ENCODE results near the gene MDH2. TPM values are rescaled to one million over a fixed set of nuclear protein-coding genes. Genes with fewer than 3 reads are reported as not detected.
A peak's percentile ranks its signal among the peaks of the same experiment; 100 is the strongest.
"Not testable (repeated sequence)": the region's sequence is repeated elsewhere in the genome, so short reads cannot be mapped to it uniquely, and the experiment has no call there.

The MDH2 gene
- total RNA-seq, 4 donors from 2014 or later = 70.8 to 119 (median 95.2) TPM

GRCh38 chr7:76106893-76107292 lies 59.0 kb downstream of the MDH2 start:
- intact Hi-C loops (cut with DNase I) = no loop called here
- DNase-seq = no peak

DNA sequence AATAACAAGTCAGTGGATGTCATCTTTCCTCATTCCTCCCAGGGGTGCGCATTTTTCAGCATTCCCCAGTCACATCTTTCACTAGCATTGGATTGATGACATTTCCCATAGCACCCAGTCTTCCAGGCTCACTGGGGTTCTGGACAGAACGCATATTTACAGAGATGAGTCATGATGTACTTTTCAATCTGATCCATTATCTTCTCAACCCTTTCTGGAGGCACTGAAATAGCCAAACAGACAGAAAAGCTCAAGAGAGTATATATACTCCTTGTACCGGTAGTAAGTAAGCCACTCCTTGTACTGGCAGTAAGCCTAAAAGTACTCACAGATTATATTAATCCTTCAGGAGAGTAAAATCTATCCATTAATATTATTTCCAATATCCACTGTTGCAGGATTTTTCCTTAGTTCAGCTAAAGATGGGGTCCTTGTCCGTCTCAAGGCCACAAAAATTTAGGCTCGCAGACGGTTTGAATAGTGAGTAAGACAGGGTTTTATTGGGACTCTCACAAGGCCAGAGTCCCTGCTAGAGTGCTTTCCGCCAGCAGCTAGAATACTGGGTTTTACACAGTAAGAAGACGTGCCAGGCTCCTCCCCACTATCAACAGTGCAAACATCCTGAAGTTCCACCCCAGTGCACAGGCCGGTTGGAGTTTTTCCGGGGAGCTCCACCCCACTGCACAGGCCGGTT lies 60.8 kb downstream of the MDH2 start:
- WGBS, 2 donors = 31 to 37% methylated on average over 11 of the region's 11 CpGs
- peak overlapping the region; percentile 72 to 82 (median 78) for H3K27ac ChIP-seq
- peak; percentile 90 to 93 for DNase-seq

More at GRCh38 chr7:76106893-76107292, 59.0 kb downstream of the MDH2 start:
- 86 to 90% methylated on average over 5 of the region's 5 CpGs for WGBS, 2 donors
- no peaks in the 10 kb centered on the region for H3K9me3 ChIP-seq
- peak overlapping the region in 1 of 3 donors; percentile 82 for H3K27ac ChIP-seq
- H3K4me3 ChIP-seq (replicated peaks in 1 of 3) = no peak overlapping the region
- H3K4me1 ChIP-seq = peaks cover 12 to 19% of the 10 kb centered on the region in 2 donors
- H3K27me3 ChIP-seq = no peaks in the 10 kb centered on the region
- no peak for TF ChIP-seq POLR2A (IDR thresholded peaks at IDR 0.05)
- TF ChIP-seq CTCF (IDR thresholded peaks at IDR 0.05) = no peak
- no peaks in the 10 kb centered on the region for H3K36me3 ChIP-seq

DNA sequence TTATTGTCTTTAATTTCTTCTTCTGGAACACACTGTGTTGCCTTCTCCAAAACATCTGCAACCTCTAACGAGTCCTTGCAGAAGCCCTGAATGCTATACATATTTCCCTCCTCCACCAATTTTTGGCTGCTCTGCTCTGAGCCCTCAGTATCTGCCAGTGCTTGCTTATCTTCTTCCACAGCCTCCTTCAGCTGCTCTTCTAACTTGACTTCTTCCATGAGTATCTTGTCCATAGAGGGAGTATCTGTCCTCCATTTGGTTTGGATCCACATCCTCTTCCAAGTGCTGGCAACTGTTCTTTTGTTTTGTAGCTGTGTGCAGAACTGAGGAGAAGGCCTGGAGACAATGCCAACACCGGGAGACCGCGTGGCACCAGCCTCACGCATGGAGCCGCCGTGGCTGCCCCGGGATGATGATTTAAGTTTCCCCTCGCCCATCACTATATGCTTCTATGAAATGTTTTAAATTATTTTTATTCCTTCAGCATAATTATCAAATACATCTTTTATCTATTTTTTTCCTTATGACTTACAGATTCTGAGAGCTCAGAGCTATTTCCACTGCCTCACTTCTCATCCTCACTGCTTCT lies 65.2 kb downstream of the MDH2 start:
- H3K27ac ChIP-seq; H3K9me3 ChIP-seq; H3K4me3 ChIP-seq (replicated peaks in 1 of 3); H3K36me3 ChIP-seq; H3K27me3 ChIP-seq; intact Hi-C loops (cut with DNase I); DNase-seq: not testable (repeated sequence)
- WGBS, 2 donors = 88 to 90% methylated on average over 9 of the region's 9 CpGs
- peaks cover 10 to 16% of the 10 kb centered on the region in 2 donors for H3K4me1 ChIP-seq

More for the DNA sequence above, 60.8 kb downstream of the MDH2 start:
- no peaks in the 10 kb centered on the region for H3K36me3 ChIP-seq
- H3K4me3 ChIP-seq (replicated peaks in 1 of 3) = no peak overlapping the region
- H3K9me3 ChIP-seq = no peaks in the 10 kb centered on the region
- TF ChIP-seq CTCF (IDR thresholded peaks at IDR 0.05) (no peak), POLR2A (IDR thresholded peaks at IDR 0.05) (peak in 1 of 2 donors; percentile 29)
- H3K4me1 ChIP-seq = peaks cover 15 to 25% of the 10 kb centered on the region in 2 donors
- intact Hi-C loops (cut with DNase I) = no loop called here
- no peaks in the 10 kb centered on the region for H3K27me3 ChIP-seq

GRCh38 chr7:76114742-76115141 lies 66.8 kb downstream of the MDH2 start:
- DNase-seq; H3K36me3 ChIP-seq; H3K27ac ChIP-seq; H3K4me1 ChIP-seq; H3K4me3 ChIP-seq (replicated peaks in 1 of 3); H3K9me3 ChIP-seq; H3K27me3 ChIP-seq; intact Hi-C loops (cut with DNase I): not testable (repeated sequence)
- 92 to 100% methylated on average over 1 of the region's 1 CpG for WGBS, 2 donors

Small RNA genes lying within 50 kb of the gene (small RNA-seq; reads per million reads assigned to genes)
- gene RNU6-863P = not detected

Other genes starting within 250 kb of the MDH2 start
- not detected for gene CCL24, start 234.3 kb upstream of the MDH2 start, total RNA-seq
- 100 to 1,000 TPM in 3 of 4 donors, 10 to 100 TPM in 1; 68.9 to 170 (median 129) TPM for gene RHBDD2, start 169.1 kb upstream of the MDH2 start, total RNA-seq
- gene POR, start 133.0 kb upstream of the MDH2 start, total RNA-seq = 100 to 1,000 TPM; 141 to 341 (median 285) TPM
- 10 to 100 TPM; 25.4 to 38.2 (median 34.9) TPM for gene TMEM120A, start 53.5 kb upstream of the MDH2 start, total RNA-seq
- gene STYXL1, start 106 bp upstream of the MDH2 start, total RNA-seq = 10 to 100 TPM; 14.5 to 53.7 (median 29.1) TPM
- 1 to 10 TPM in 3 of 4 donors, under 1 TPM in 1; 0.50 to 6.4 (median 2.0) TPM for gene SRRM3, start 153.8 kb downstream of the MDH2 start, total RNA-seq